GM18517 (cell line): ENCODE measurements around the gene OR7D2.

ENCODE experiments used
- ATAC-seq: cut with Tn5 transposase; IDR thresholded peaks from one replicate; pipeline ENCODE4 v1.9.1; 2021; ENCODE audit warnings: mild to moderate bottlenecking, moderate library complexity; ENCODE audit not compliant: unreplicated experiment

OR7D2 gene

DNA sequence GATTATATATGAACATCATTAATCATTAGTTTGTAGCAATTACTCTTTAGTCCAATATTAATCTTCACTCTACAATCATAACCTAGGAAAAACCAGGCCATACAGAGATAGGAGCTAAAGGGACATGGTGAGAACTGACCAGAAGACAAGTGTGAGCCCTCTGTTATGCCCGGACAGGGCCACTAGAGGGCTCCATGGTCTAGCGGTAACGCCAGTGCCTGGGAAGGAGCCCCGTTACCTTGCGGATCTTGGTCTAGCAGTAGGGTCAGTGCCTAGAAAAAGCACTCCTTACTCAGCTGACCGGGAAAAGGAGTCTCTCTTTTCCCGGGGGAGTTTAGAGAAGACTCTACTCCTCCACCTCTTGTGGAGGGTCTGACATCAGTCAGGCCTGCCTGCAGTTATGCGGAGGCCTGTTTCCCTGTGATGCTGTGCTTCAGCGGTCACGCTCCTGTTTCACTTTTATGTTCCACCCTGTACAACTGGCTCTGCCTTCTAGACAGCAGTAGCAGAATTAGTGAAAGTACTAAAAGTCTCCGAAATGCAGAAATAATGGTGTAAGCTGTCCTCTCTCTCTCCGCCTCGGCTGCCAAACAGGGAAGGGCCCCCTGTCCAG is 26.8 kb downstream of the OR7D2 start:
- ATAC-seq, result no peak

DNA sequence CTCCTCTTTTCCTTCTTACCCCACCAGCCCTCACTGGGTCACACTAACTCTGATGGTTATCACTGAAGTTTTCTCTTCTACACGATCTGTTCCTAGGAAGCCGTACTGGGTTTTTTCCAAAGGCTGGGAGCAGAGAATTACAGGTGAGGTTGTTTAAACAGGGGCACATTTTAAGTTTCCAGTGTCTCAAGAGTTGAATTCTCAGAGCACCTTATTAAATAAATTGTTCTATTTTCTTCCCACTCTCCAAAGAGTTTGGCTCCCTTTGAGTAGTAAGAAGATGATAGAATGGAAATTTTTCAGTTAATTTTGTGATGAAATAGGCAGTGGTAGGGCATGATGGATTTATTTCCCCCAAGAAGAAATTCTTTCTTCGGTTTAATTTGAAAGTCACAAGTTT is 40.7 kb downstream of the OR7D2 start, which contains the start of gene OR7D4:
Gene OR7D4, minus strand, starts transcription at position 101 of the 400 bp plus-strand sequence. CDS start 4,752 bp downstream, outside the sequence.
- ATAC-seq, result no peak
